SK-N-SH treated with all-trans-retinoic acid at 6 μM for 48 hours (cell line): ENCODE results near the gene FAM98A.

ENCODE experiments used
- ARNTL ChIP-seq: fragments of 450-650 bp; formaldehyde crosslinking; IDR thresholded peaks from 2 replicates; pipeline ENCODE4 v1.5.0; 2020; ENCODE audit warnings: low read depth, mild to moderate bottlenecking, moderate library complexity, borderline replicate concordance
- OSR1 ChIP-seq: fragments of 250-450 bp; sonication (Bioruptor Pico); IDR thresholded peaks from 2 replicates; pipeline ENCODE4 v1.8.0; 2022; ENCODE audit warnings: moderate library complexity, mild to moderate bottlenecking, inconsistent platforms
- PPARA ChIP-seq: fragments of 250-450 bp; sonication (Bioruptor Pico); IDR thresholded peaks from 2 replicates; pipeline ENCODE4 v1.5.0; 2020; ENCODE audit warnings: mild to moderate bottlenecking, borderline replicate concordance
- RARB ChIP-seq: fragments of 250-450 bp; sonication (Bioruptor Pico); IDR thresholded peaks from 2 replicates; pipeline ENCODE4 v1.8.0; 2021; ENCODE audit warnings: mild to moderate bottlenecking, moderate library complexity
- SNAI2 ChIP-seq: fragments of 250-450 bp; sonication (Bioruptor Pico); IDR thresholded peaks from 2 replicates; pipeline ENCODE4 v1.5.0; 2020; ENCODE audit warnings: mild to moderate bottlenecking, moderate library complexity
- TOX ChIP-seq: fragments of 250-450 bp; sonication (Bioruptor Pico); IDR thresholded peaks from 2 replicates; pipeline ENCODE4 v1.8.0; 2021; ENCODE audit warnings: mild to moderate bottlenecking, moderate library complexity, borderline replicate concordance
- ZC3H10 ChIP-seq: fragments of 250-450 bp; sonication (Bioruptor Pico); IDR thresholded peaks from 2 replicates; pipeline ENCODE4 v1.5.1; 2021; ENCODE audit warnings: mild to moderate bottlenecking, moderate library complexity
- ZFP3 ChIP-seq: fragments of 250-450 bp; sonication (Bioruptor Pico); IDR thresholded peaks from 2 replicates; pipeline ENCODE4 v1.5.0; 2020; ENCODE audit warnings: mild to moderate bottlenecking, moderate library complexity
- ZFP30 ChIP-seq: fragments of 450-650 bp; formaldehyde crosslinking; IDR thresholded peaks from 2 replicates; pipeline ENCODE4 v1.5.0; 2022; ENCODE audit warnings: mild to moderate bottlenecking, moderate library complexity
- ZNF8 ChIP-seq: fragments of 450-650 bp; formaldehyde crosslinking; IDR thresholded peaks from 2 replicates; pipeline ENCODE4 v1.5.0; 2020; ENCODE audit warnings: mild to moderate bottlenecking, moderate library complexity
- TF ChIP-seq, protein P1 (sequence below): fragments of 250-450 bp; sonication (Bioruptor Pico); IDR thresholded peaks from 2 replicates; pipeline ENCODE4 v1.5.1; 2020; ENCODE audit warnings: low read depth, mild to moderate bottlenecking, moderate library complexity
- TF ChIP-seq, protein P2 (sequence below): fragments of 250-450 bp; sonication (Bioruptor Pico); IDR thresholded peaks from 2 replicates; pipeline ENCODE4 v1.8.0; 2021; ENCODE audit warnings: low read depth, mild to moderate bottlenecking, moderate library complexity, borderline replicate concordance
- TF ChIP-seq, protein P3 (sequence below): fragments of 250-450 bp; sonication (Bioruptor Pico); IDR thresholded peaks from 2 replicates; pipeline ENCODE4 v1.5.0; 2020; ENCODE audit warnings: mild to moderate bottlenecking, moderate library complexity
- TF ChIP-seq, protein P4 (sequence below): fragments of 250-450 bp; sonication (Bioruptor Pico); IDR thresholded peaks from 2 replicates; pipeline ENCODE4 v1.8.0; 2020; ENCODE audit warnings: mild to moderate bottlenecking, moderate library complexity, borderline replicate concordance

DNA sequence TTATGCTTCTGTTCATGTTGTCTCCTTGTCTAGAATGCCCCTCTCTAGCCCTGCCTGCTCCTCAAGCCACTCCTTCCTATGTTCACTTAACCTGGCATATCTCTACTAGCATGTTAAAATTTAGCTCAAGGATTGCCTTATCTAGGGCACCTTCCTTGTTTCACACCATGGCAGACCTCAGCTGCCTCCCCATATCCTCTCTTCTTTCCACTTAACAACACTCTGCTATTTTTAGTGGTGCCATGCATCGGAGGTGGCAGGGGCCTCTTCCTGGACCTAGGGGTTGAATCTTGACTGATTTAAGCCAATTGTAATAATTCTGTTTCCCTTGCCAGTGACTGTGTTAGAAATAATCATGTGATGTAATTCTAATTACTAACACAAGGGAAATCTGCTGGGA lies 36.9 kb upstream of the FAM98A start:
- no peak for TF ChIP-seq OSR1 (CRISPR knock-in tag)
- TF ChIP-seq, protein P1, sequence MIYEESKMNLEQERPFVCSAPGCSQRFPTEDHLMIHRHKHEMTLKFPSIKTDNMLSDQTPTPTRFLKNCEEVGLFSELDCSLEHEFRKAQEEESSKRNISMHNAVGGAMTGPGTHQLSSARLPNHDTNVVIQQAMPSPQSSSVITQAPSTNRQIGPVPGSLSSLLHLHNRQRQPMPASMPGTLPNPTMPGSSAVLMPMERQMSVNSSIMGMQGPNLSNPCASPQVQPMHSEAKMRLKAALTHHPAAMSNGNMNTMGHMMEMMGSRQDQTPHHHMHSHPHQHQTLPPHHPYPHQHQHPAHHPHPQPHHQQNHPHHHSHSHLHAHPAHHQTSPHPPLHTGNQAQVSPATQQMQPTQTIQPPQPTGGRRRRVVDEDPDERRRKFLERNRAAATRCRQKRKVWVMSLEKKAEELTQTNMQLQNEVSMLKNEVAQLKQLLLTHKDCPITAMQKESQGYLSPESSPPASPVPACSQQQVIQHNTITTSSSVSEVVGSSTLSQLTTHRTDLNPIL (CRISPR knock-in tag) = no peak
- TF ChIP-seq, protein P2, sequence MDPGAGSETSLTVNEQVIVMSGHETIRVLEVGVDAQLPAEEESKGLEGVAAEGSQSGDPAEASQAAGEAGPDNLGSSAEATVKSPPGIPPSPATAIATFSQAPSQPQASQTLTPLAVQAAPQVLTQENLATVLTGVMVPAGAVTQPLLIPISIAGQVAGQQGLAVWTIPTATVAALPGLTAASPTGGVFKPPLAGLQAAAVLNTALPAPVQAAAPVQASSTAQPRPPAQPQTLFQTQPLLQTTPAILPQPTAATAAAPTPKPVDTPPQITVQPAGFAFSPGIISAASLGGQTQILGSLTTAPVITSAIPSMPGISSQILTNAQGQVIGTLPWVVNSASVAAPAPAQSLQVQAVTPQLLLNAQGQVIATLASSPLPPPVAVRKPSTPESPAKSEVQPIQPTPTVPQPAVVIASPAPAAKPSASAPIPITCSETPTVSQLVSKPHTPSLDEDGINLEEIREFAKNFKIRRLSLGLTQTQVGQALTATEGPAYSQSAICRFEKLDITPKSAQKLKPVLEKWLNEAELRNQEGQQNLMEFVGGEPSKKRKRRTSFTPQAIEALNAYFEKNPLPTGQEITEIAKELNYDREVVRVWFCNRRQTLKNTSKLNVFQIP (CRISPR knock-in tag) = no peak
- no peak for TF ChIP-seq SNAI2 (CRISPR knock-in tag)
- no peak for TF ChIP-seq PPARA
- TF ChIP-seq ZFP3 = no peak
- no peak for TF ChIP-seq TOX (CRISPR knock-in tag)
- TF ChIP-seq ZC3H10 (CRISPR knock-in tag) = no peak
- TF ChIP-seq, protein P3, sequence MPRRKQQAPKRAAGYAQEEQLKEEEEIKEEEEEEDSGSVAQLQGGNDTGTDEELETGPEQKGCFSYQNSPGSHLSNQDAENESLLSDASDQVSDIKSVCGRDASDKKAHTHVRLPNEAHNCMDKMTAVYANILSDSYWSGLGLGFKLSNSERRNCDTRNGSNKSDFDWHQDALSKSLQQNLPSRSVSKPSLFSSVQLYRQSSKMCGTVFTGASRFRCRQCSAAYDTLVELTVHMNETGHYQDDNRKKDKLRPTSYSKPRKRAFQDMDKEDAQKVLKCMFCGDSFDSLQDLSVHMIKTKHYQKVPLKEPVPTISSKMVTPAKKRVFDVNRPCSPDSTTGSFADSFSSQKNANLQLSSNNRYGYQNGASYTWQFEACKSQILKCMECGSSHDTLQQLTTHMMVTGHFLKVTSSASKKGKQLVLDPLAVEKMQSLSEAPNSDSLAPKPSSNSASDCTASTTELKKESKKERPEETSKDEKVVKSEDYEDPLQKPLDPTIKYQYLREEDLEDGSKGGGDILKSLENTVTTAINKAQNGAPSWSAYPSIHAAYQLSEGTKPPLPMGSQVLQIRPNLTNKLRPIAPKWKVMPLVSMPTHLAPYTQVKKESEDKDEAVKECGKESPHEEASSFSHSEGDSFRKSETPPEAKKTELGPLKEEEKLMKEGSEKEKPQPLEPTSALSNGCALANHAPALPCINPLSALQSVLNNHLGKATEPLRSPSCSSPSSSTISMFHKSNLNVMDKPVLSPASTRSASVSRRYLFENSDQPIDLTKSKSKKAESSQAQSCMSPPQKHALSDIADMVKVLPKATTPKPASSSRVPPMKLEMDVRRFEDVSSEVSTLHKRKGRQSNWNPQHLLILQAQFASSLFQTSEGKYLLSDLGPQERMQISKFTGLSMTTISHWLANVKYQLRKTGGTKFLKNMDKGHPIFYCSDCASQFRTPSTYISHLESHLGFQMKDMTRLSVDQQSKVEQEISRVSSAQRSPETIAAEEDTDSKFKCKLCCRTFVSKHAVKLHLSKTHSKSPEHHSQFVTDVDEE (CRISPR knock-in tag) = no peak
- no peak for TF ChIP-seq ZFP30
- TF ChIP-seq ZNF8 (CRISPR knock-in tag) = no peak
- TF ChIP-seq, protein P4, sequence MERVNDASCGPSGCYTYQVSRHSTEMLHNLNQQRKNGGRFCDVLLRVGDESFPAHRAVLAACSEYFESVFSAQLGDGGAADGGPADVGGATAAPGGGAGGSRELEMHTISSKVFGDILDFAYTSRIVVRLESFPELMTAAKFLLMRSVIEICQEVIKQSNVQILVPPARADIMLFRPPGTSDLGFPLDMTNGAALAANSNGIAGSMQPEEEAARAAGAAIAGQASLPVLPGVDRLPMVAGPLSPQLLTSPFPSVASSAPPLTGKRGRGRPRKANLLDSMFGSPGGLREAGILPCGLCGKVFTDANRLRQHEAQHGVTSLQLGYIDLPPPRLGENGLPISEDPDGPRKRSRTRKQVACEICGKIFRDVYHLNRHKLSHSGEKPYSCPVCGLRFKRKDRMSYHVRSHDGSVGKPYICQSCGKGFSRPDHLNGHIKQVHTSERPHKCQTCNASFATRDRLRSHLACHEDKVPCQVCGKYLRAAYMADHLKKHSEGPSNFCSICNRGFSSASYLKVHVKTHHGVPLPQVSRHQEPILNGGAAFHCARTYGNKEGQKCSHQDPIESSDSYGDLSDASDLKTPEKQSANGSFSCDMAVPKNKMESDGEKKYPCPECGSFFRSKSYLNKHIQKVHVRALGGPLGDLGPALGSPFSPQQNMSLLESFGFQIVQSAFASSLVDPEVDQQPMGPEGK = no peak
- no peak for TF ChIP-seq RARB (CRISPR knock-in tag)
- TF ChIP-seq ARNTL (CRISPR knock-in tag) = no peak
